K562 (cell line): ENCODE results near the gene GNAI3. TPM values are rescaled to one million over a fixed set of nuclear protein-coding genes. Genes with fewer than 3 reads are reported as not detected.
A peak's percentile ranks its signal among the peaks of the same experiment; 100 is the strongest.

Source experiments
- CCNT2 ChIP-seq: IDR thresholded peaks from 2 replicates; pipeline ENCODE4 v1.6.1; 2011; ENCODE audit warnings: borderline replicate concordance, low read depth, mild to moderate bottlenecking, moderate library complexity, mixed read lengths, low read length; ENCODE audit not compliant: insufficient read length; ENCODE audit errors: extremely low read depth
- CREBBP ChIP-seq: IDR thresholded peaks from one replicate; pipeline ENCODE4 v1.6.1; 2012; ENCODE audit warnings: low read depth, mild to moderate bottlenecking, control low read depth, inconsistent platforms, low read length
- CTBP1 ChIP-seq: fragments of 450-650 bp; IDR thresholded peaks from 2 replicates; pipeline ENCODE4 v1.6.1; 2016; ENCODE audit warnings: borderline replicate concordance
- DPF2 ChIP-seq: fragments of 450-650 bp; IDR thresholded peaks from 2 replicates; pipeline ENCODE4 v1.6.1; 2016
- EGR1 ChIP-seq: fragments of 450-650 bp; conservative IDR thresholded peaks from 2 replicates; pipeline ENCODE4 v1.6.1; 2017; ENCODE audit warnings: mild to moderate bottlenecking
- HCFC1 ChIP-seq: IDR thresholded peaks from 2 replicates; pipeline ENCODE4 v1.6.1; 2012; ENCODE audit warnings: low read depth, low read length, improper control_type of control experiment
- JUND ChIP-seq, 2 experiments: IDR thresholded peaks; 2 replicates in 1 of 2; 3 replicates in 1 of 2; pipeline ENCODE4 v1.6.1; 2011; ENCODE audit warnings: borderline replicate concordance in 2 of 2, low read depth in 2 of 2, low read length in 2 of 2, improper control_type of control experiment in 1 of 2, missing biosample characterization in 1 of 2, missing genetic modification characterization in 1 of 2, missing genetic modification reagents in 1 of 2
- MECOM ChIP-seq: fragments of 250-450 bp; sonication (Bioruptor Pico); IDR thresholded peaks from 2 replicates; pipeline ENCODE4 v1.8.0; 2022; ENCODE audit warnings: inconsistent platforms
- MIER1 ChIP-seq: fragments of 450-650 bp; IDR thresholded peaks from 2 replicates; pipeline ENCODE4 v1.6.1; 2016; ENCODE audit warnings: antibody characterized with exemption, mild to moderate bottlenecking, low read depth
- NKRF ChIP-seq: fragments of 450-650 bp; IDR thresholded peaks from 2 replicates; pipeline ENCODE4 v1.6.1; 2016; ENCODE audit warnings: borderline replicate concordance
- NONO ChIP-seq, 2 experiments: fragments of 200-400 bp in 1 of 2; fragments of 450-650 bp in 1 of 2; formaldehyde crosslinking in 1 of 2; IDR thresholded peaks; 2 replicates each; pipeline ENCODE4 v1.6.1; 2017; ENCODE audit warnings: low read depth in 2 of 2, mild to moderate bottlenecking in 2 of 2, moderate library complexity in 2 of 2, low read length in 1 of 2
- NUFIP1 ChIP-seq: fragments of 450-650 bp; IDR thresholded peaks from 2 replicates; pipeline ENCODE4 v1.6.1; 2018; ENCODE audit not compliant: partially characterized antibody
- PCBP1 ChIP-seq: fragments of 200-400 bp; formaldehyde crosslinking; IDR thresholded peaks from 2 replicates; pipeline ENCODE4 v1.6.1; 2018; ENCODE audit warnings: mild to moderate bottlenecking, low read depth, low read length; ENCODE audit not compliant: poor library complexity, severe bottlenecking
- PML ChIP-seq: IDR thresholded peaks from 2 replicates; pipeline ENCODE4 v1.6.1; 2012; ENCODE audit warnings: low read length, inconsistent platforms
- RHOXF2B ChIP-seq: fragments of 250-450 bp; sonication (Bioruptor Pico); conservative IDR thresholded peaks from 2 replicates; pipeline ENCODE4 v1.5.1; 2021
- RUNX1 ChIP-seq: sonication (generic); IDR thresholded peaks from 2 replicates; pipeline ENCODE4 v1.6.1; 2016; ENCODE audit warnings: antibody characterized with exemption, low read depth
- TAF1 ChIP-seq: IDR thresholded peaks from 2 replicates; pipeline ENCODE4 v1.6.1; 2011; ENCODE audit warnings: mild to moderate bottlenecking, low read length, moderate library complexity; ENCODE audit not compliant: insufficient read depth, control insufficient read depth, severe bottlenecking; ENCODE audit errors: extremely low read depth
- ZC3H11A ChIP-seq: IDR thresholded peaks from 2 replicates; pipeline ENCODE4 v1.6.1; 2012; ENCODE audit warnings: low read depth, low read length, improper control_type of control experiment
- ZFP30 ChIP-seq: fragments of 250-450 bp; sonication (Bioruptor Pico); IDR thresholded peaks from 2 replicates; pipeline ENCODE4 v1.8.0; 2022; ENCODE audit warnings: moderate library complexity, mild to moderate bottlenecking, inconsistent platforms, borderline replicate concordance
- ZMIZ1 ChIP-seq, 2 experiments: fragments of 150-350 bp in 1 of 2; IDR thresholded peaks; 2 replicates each; pipeline ENCODE4 v1.6.1; 2012 to 2016; ENCODE audit warnings: low read depth in 2 of 2, low read length in 2 of 2, mild to moderate bottlenecking in 1 of 2, moderate library complexity in 1 of 2
- ZNF239 ChIP-seq: fragments of 250-450 bp; sonication (Bioruptor Pico); IDR thresholded peaks from 2 replicates; pipeline ENCODE4 v1.4.0; 2020; ENCODE audit warnings: mild to moderate bottlenecking
- polyA plus RNA-seq, 8 experiments: library from polyadenylated mRNA; depleted of rRNA in 4 of 8; stranded (reverse) in 5 of 8; unstranded in 3 of 8; fragments of >200 nt; fragmentation: Nextera tagmentation in 2 of 8; fragmentation: Illumina TruSeq in 1 of 8; extraction: Ambion mirVana in 2 of 8; extraction: Trizol in 1 of 8; gene quantifications; 2 replicates each; pipeline versions ENCODE4 v1.2.1 to v1.2.3, GENCODE V29; 2011 to 2014; ENCODE audit warnings: inconsistent platforms in 1 of 8, missing spikeins in 1 of 8
- total RNA-seq, 7 experiments: library from RNA; depleted of rRNA in 6 of 7; stranded (reverse); fragments of >200 nt in 6 of 7; fragmentation: Illumina TruSeq in 2 of 7; extraction: Trizol in 2 of 7; gene quantifications; 2 replicates each; pipeline versions ENCODE4 v1.2.1 to v1.2.3, GENCODE V29; 2011 to 2021; ENCODE audit warnings: low replicate concordance in 1 of 7
- TF ChIP-seq, protein P1 (sequence below): fragments of 250-450 bp; sonication (Bioruptor Pico); IDR thresholded peaks from 2 replicates; pipeline ENCODE4 v1.8.0; 2021; ENCODE audit warnings: moderate library complexity, mild to moderate bottlenecking, inconsistent platforms

The GNAI3 gene
- total and polyA plus RNA-seq, 9 of the 15 experiments (the other 6 are each of a cell fraction or from before 2014, with no cell fraction given) = 6.3 to 13.2 (median 8.9) TPM

- TF ChIP-seq ZMIZ1 (IDR thresholded peaks at IDR 0.05; ENCODE audit: low read depth in 2 of 2, low read length in 2 of 2) (no peak), CCNT2 (peak; percentile 81), MIER1 (no peak), EGR1 (0 out of 2 replicates have a peak, but pooled peaks have one; percentile 8), CREBBP (no peak), TAF1 (peak; percentile 27), RHOXF2B (no peak), CTBP1 (peak; percentile 53; the same call in 1 of the 2 replicates), DPF2 (no peak), ZC3H11A (no peak), ZNF239 (CRISPR knock-in tag) (no peak), HCFC1 (no peak), NONO (IDR thresholded peaks at IDR 0.05; ENCODE audit: low read depth in 2 of 2, low read length in 1 of 2) (peak in 1 of 2 experiments; percentile 75; a peak in 2 of 4 replicates), ZFP30 (CRISPR knock-in tag) (no peak), PCBP1 (no peak), RUNX1 (no peak), JUND (IDR thresholded peaks at IDR 0.05; ENCODE audit: borderline replicate concordance, low read depth, low read length) (no peak), JUND (tag; IDR thresholded peaks at IDR 0.05; ENCODE audit: borderline replicate concordance, low read depth, low read length) (no peak), NUFIP1 (no peak), NKRF (no peak; the same call in 1 of the 2 replicates), PML (no peak), MECOM (CRISPR knock-in tag) (0 out of 2 replicates have a peak, but pooled peaks have one; percentile 14)
- TF ChIP-seq, protein P1, sequence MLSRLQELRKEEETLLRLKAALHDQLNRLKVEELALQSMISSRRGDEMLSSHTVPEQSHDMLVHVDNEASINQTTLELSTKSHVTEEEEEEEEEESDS (CRISPR knock-in tag) = no peak
Observed at GRCh38 chr1:109509176-109510134, 39.0 kb upstream of the GNAI3 start, which contains the start of gene AMIGO1 (continued).
